ENCODE measurements around the gene PLCG1. TPM values are rescaled to one million over a fixed set of nuclear protein-coding genes. Genes with fewer than 3 reads are reported as not detected.

PLCG1 gene
- total RNA-seq, 2 experiments from 2014 or later: 387 to 404 TPM

DNA sequence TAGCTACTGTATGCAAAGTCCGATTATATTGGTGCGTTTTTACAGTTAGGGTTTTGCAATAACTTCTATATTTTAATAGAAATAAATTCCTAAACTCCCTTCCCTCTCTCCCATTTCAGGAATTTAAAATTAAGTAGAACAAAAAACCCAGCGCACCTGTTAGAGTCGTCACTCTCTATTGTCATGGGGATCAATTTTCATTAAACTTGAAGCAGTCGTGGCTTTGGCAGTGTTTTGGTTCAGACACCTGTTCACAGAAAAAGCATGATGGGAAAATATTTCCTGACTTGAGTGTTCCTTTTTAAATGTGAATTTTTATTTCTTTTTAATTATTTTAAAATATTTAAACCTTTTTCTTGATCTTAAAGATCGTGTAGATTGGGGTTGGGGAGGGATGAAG lies 13.7 kb upstream of the PLCG1 start:
- Histone ChIP-seq H3K27ac (ENCODE audit: low read depth in 1 of 2, low read length in 2 of 2) (no peak overlapping the region), H3K27me3 (ENCODE audit: control insufficient read depth in 1 of 2, insufficient read depth in 2 of 2, low read length in 2 of 2) (no peaks in the 10 kb centered on the region), H3K36me3 (ENCODE audit: insufficient read depth, low read length) (peaks cover 66% of the 10 kb centered on the region), H3K4me1 (ENCODE audit: insufficient read depth, low read length) (peaks cover 5% of the 10 kb centered on the region), H3K4me3 (ENCODE audit: low read length) (no peak overlapping the region), H3K9me3 (ENCODE audit: control insufficient read depth in 1 of 2, insufficient read depth in 1 of 2, low read length in 2 of 2) (no peaks in the 10 kb centered on the region)
- TF ChIP-seq, protein P1, sequence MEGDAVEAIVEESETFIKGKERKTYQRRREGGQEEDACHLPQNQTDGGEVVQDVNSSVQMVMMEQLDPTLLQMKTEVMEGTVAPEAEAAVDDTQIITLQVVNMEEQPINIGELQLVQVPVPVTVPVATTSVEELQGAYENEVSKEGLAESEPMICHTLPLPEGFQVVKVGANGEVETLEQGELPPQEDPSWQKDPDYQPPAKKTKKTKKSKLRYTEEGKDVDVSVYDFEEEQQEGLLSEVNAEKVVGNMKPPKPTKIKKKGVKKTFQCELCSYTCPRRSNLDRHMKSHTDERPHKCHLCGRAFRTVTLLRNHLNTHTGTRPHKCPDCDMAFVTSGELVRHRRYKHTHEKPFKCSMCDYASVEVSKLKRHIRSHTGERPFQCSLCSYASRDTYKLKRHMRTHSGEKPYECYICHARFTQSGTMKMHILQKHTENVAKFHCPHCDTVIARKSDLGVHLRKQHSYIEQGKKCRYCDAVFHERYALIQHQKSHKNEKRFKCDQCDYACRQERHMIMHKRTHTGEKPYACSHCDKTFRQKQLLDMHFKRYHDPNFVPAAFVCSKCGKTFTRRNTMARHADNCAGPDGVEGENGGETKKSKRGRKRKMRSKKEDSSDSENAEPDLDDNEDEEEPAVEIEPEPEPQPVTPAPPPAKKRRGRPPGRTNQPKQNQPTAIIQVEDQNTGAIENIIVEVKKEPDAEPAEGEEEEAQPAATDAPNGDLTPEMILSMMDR (IDR thresholded peaks at IDR 0.05): no peak
- H3K36me3 Mint-ChIP-seq (ENCODE audit: low read depth): peaks cover 83% of the 10 kb centered on the region
- no peaks in the 10 kb centered on the region for H3K9me3 Mint-ChIP-seq
- POLR2A ChIA-PET: no interaction called here
- intact Hi-C loops (cut with DNase I, micrococcal nuclease): no loop called here
- no peak for DNase-seq
- no peak overlapping the region for H3K4me3 Mint-ChIP-seq
- H3K27me3 Mint-ChIP-seq: no peaks in the 10 kb centered on the region
- peaks cover 7% of the 10 kb centered on the region for H3K4me1 Mint-ChIP-seq (ENCODE audit: low read depth)
- CTCF ChIA-PET: no interaction called here
- no peak overlapping the region for H3K27ac Mint-ChIP-seq
- ATAC-seq (ENCODE audit: poor library complexity): no peak

DNA sequence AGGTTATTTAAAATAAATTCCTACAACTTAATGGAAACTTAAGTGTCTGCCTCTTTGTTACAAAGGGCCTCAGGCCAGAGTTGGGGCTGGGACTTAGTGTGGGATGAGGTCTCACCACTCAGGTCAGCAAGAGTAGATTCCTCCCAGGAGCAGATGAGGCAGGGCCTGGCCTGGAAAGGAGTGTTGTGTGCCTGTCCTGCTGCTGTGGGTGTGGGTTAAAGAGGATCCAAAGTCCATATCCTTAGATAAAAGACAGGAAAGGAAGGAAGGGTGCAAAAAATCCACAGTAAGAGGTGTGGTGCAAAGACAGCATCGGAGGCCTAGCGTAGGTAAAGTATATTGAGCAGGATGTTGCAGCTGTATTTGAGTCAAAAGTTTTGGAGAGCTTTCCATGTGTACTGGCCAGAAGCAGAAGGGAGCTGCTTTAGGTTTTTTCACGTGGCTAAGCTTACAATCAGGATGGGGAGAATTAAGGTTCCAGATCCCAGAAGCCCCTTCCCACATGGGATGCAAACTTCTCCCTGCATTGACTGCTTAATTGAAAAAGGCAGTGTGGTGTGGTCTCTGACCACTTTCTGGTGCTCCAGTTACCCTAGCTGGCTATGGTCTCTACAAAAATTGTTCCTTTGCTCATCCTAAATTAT lies 12.8 kb upstream of the PLCG1 start:
- H3K4me3 Mint-ChIP-seq: no peak overlapping the region
- no peak overlapping the region for H3K27ac ChIP-seq (ENCODE audit: low read depth in 1 of 2, low read length in 2 of 2)

DNA sequence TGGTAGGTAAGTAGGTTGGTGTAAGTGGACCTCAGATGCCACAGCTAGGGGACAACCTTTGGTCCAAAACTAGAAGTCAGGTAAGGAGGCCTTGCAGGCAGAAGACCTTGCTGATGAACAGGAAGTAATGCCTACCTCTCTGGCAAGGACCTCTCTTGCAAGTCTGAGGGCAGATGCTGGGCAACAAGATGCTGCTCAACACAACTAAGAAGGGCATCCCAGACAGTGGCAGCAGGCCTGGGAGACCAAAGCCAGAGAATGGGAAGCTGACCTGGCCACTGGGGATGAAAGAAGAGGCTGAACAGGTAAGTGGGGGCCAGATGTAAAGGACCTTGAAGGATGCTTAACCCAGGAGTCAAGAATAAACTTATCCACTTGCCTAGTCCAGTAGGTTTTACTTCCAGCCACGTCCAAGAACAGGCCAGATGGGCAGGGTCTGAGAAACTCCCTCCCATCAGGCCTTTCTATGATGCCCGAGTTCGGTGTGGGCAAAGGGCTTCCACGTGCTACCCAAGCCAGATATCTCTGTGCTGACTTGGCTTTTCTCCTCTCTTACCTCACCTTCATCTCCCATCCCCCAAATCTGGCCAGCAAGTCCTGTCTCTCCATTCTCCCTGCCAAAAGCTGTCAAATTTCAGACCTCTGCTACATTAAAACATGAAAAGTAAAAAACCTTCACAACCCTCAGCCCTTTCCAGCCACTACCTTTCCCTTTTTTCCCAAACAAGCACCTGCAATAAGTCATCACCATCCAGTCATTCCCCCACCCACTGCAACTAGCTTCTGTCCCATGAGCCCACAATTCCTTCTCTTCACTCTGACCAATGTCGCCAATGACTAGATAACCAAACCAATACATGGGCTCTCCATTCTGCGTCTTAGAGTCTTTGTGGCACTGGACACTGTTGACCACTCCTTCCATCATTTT lies 11.5 kb upstream of the PLCG1 start:
- H3K36me3 Mint-ChIP-seq (ENCODE audit: low read depth): peaks cover 61% of the 10 kb centered on the region
- H3K27ac ChIP-seq (ENCODE audit: low read depth in 1 of 2, low read length in 2 of 2): no peak overlapping the region
- peaks cover 5% of the 10 kb centered on the region for H3K4me1 ChIP-seq (ENCODE audit: insufficient read depth, low read length)
- CTCF ChIA-PET: no interaction called here
- peak overlapping the region; percentile 7 for H3K27ac Mint-ChIP-seq
- DNase-seq (no peak), ATAC-seq (ENCODE audit: poor library complexity) (no peak)
- no peaks in the 10 kb centered on the region for H3K9me3 Mint-ChIP-seq
- intact Hi-C loops (cut with DNase I, micrococcal nuclease): no loop called here
- peaks cover 7% of the 10 kb centered on the region for H3K4me1 Mint-ChIP-seq (ENCODE audit: low read depth)
- H3K36me3 ChIP-seq (ENCODE audit: insufficient read depth, low read length): peaks cover 46% of the 10 kb centered on the region
- POLR2A ChIA-PET: no interaction called here
- H3K4me3 Mint-ChIP-seq: no peak overlapping the region
- TF ChIP-seq, protein P1 (IDR thresholded peaks at IDR 0.05): no peak
- no peak overlapping the region for H3K4me3 ChIP-seq (ENCODE audit: low read length)
- H3K27me3 Mint-ChIP-seq: no peaks in the 10 kb centered on the region
- H3K27me3 ChIP-seq (ENCODE audit: control insufficient read depth in 1 of 2, insufficient read depth in 2 of 2, low read length in 2 of 2): no peaks in the 10 kb centered on the region
- H3K9me3 ChIP-seq (ENCODE audit: control insufficient read depth in 1 of 2, insufficient read depth in 1 of 2, low read length in 2 of 2): no peaks in the 10 kb centered on the region

More for the DNA sequence above, 12.8 kb upstream of the PLCG1 start:
- no peaks in the 10 kb centered on the region for H3K9me3 ChIP-seq (ENCODE audit: control insufficient read depth in 1 of 2, insufficient read depth in 1 of 2, low read length in 2 of 2)
- intact Hi-C loops (cut with DNase I, micrococcal nuclease): no loop called here
- POLR2A ChIA-PET: no interaction called here
- H3K9me3 Mint-ChIP-seq: no peaks in the 10 kb centered on the region
- H3K36me3 ChIP-seq (ENCODE audit: insufficient read depth, low read length): peaks cover 57% of the 10 kb centered on the region
- CTCF ChIA-PET: no interaction called here
- H3K27me3 Mint-ChIP-seq: no peaks in the 10 kb centered on the region
- no peak for ATAC-seq (ENCODE audit: poor library complexity)
- no peak for DNase-seq
- H3K27me3 ChIP-seq (ENCODE audit: control insufficient read depth in 1 of 2, insufficient read depth in 2 of 2, low read length in 2 of 2): no peaks in the 10 kb centered on the region
- peaks cover 74% of the 10 kb centered on the region for H3K36me3 Mint-ChIP-seq (ENCODE audit: low read depth)
- H3K27ac Mint-ChIP-seq: peak overlapping the region; percentile 49
- peaks cover 5% of the 10 kb centered on the region for H3K4me1 ChIP-seq (ENCODE audit: insufficient read depth, low read length)
- TF ChIP-seq, protein P1 (IDR thresholded peaks at IDR 0.05): no peak
- no peak overlapping the region for H3K4me3 ChIP-seq (ENCODE audit: low read length)
- peaks cover 7% of the 10 kb centered on the region for H3K4me1 Mint-ChIP-seq (ENCODE audit: low read depth)
